Measurements from ENCODE around the gene TADA2B. TPM values are rescaled to one million over a fixed set of nuclear protein-coding genes. Genes with fewer than 3 reads are reported as not detected.

Gene TADA2B
- polyA plus RNA-seq, 3 donors, result 2.0 to 10.2 (median 2.6) TPM

DNA sequence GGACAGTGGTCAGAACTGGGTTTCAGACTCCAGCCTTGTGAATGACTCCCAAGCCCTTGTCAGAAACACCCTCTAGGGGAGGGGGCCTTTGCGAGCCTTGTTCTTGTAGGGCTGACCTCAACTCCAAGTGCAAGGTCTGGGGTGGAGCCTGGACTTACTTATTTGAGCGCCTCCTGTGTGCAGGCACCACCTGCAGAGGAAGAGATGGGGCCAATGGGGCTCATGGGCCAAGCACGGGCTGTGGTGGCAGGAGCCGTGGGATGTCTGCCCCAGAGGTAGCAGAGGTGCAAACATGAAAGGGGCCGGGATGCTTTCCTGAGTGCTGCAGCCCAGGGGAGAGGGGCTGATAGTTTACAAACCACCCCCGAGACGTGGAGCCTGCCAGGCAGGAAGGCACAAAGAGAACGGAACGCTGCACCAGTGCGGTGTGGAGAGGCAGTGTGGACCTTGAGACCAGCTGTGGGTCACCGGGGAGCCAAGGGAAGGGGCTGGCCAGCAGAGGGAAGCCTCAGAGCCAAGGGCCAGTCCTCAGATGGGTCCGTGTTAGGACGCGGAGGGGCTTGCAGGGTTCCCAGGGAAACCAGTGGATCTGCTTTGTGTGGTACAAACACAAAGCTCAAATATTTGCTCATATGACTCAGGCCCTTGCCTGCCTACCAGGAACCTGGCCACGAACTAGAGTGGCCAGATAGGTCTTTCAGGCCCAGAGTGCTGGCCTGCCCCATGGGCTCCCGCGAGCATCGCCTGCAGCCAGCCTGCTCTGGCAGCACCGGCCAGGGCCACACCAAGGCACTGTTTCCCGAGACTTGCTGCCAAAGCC is 8.7 kb upstream of the TADA2B start:
- Histone ChIP-seq H3K4me3 (replicated peaks in 1 of 3; ENCODE audit: low read depth in 2 of 3, low read length in 3 of 3) (no peak overlapping the region), H3K79me2 (ENCODE audit: insufficient read depth, low read length) (no peaks in the 10 kb centered on the region), H2AFZ (ENCODE audit: insufficient read depth, low read depth, low read length, poor library complexity, severe bottlenecking) (no peak overlapping the region), H3K9ac (ENCODE audit: insufficient read depth, low read length, poor library complexity, severe bottlenecking) (no peak overlapping the region), H3K9me3 (replicated peaks in 1 of 2; ENCODE audit: control insufficient read depth in 1 of 2, insufficient read depth in 1 of 2, low read length in 2 of 2) (no peaks in the 10 kb centered on the region), H3K27me3 (ENCODE audit: control insufficient read depth in 2 of 2, insufficient read depth in 2 of 2, low read length in 2 of 2) (no peaks in the 10 kb centered on the region), H3K4me1 (ENCODE audit: control insufficient read depth in 1 of 2, insufficient read depth in 2 of 2, low read length in 2 of 2) (no peaks in the 10 kb centered on the region), H3K36me3 (replicated peaks in 1 of 2; ENCODE audit: control insufficient read depth in 1 of 2, insufficient read depth in 2 of 2, low read length in 2 of 2) (peaks cover 31 to 40% of the 10 kb centered on the region in 2 donors), H3K4me2 (replicated peaks; ENCODE audit: extremely low read depth, low read length, poor library complexity, severe bottlenecking) (no peak overlapping the region), H4K20me1 (ENCODE audit: insufficient read depth, low read length) (peaks cover 33% of the 10 kb centered on the region), H3K27ac (ENCODE audit: low read depth in 1 of 2, low read length in 2 of 2) (no peak overlapping the region)
- 89% methylated on average over 19 of the region's 20 CpGs for WGBS (ENCODE audit: insufficient coverage)
- DNase-seq, result no peak
- Mint-ChIP-seq H3K9me3 (peaks cover 0 to 4% (median 0%) of the 10 kb centered on the region in 7 donors), H3K36me3 (peaks cover 36 to 38% of the 10 kb centered on the region in 2 donors), H3K27me3 (ENCODE audit: low read depth in 3 of 3) (peaks cover 0 to 2% (median 1%) of the 10 kb centered on the region in 3 donors), H3K4me1 (peaks cover 3% of the 10 kb centered on the region), H3K4me3 (no peak overlapping the region), H3K27ac (peak overlapping the region in 2 of 7 donors; percentile 62 to 63)
- no peak for TF ChIP-seq CTCF (IDR thresholded peaks at IDR 0.05)
- intact Hi-C loops (cut with micrococcal nuclease), result loop anchor here in 1 of 2 donors (5.0 kb wide), 1 partner anchor 37 kb away; no protein-coding TSS in a partner anchor

DNA sequence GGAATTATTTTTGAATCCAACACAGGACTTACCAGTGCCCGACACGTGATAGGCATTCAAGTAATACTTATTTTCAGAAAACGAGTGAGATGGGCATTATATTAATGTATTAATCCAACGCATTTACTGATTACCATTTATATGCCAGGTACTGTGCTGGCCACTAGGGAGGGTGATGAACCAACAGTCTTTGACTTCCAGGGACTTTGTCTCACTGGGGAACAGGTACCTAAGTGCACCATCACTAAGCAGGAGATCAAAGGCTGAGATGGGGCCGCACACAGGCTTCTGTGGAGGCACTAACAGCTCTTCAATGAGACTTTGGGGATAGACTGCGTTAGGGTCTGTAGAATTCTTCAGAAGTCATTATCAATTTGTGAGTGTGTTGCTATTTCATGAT is 5.7 kb upstream of the TADA2B start:
- H3K36me3 Mint-ChIP-seq, result peaks cover 8 to 9% of the 10 kb centered on the region in 2 donors
- H2AFZ ChIP-seq (ENCODE audit: insufficient read depth, low read depth, low read length, poor library complexity, severe bottlenecking), result no peak overlapping the region
- peaks cover 25% of the 10 kb centered on the region for H3K4me1 Mint-ChIP-seq
- H4K20me1 ChIP-seq (ENCODE audit: insufficient read depth, low read length), result peaks cover 16% of the 10 kb centered on the region
- no peaks in the 10 kb centered on the region for H3K9me3 ChIP-seq (replicated peaks in 1 of 2; ENCODE audit: control insufficient read depth in 1 of 2, insufficient read depth in 1 of 2, low read length in 2 of 2)
- no peak overlapping the region for H3K4me3 ChIP-seq (replicated peaks in 1 of 3; ENCODE audit: low read depth in 2 of 3, low read length in 3 of 3)
- no peaks in the 10 kb centered on the region for H3K79me2 ChIP-seq (ENCODE audit: insufficient read depth, low read length)
- peaks cover 0 to 6% (median 0%) of the 10 kb centered on the region in 3 donors for H3K27me3 Mint-ChIP-seq (ENCODE audit: low read depth in 3 of 3)
- WGBS (ENCODE audit: insufficient coverage), result no CpG with 5 or more reads among the region's 6 CpGs
- no peak for DNase-seq
- H3K27ac ChIP-seq (ENCODE audit: low read depth in 1 of 2, low read length in 2 of 2), result no peak overlapping the region
- no peak overlapping the region for H3K9ac ChIP-seq (ENCODE audit: insufficient read depth, low read length, poor library complexity, severe bottlenecking)
- TF ChIP-seq CTCF (IDR thresholded peaks at IDR 0.05), result no peak
- no peaks in the 10 kb centered on the region for H3K27me3 ChIP-seq (ENCODE audit: control insufficient read depth in 2 of 2, insufficient read depth in 2 of 2, low read length in 2 of 2)
- H3K9me3 Mint-ChIP-seq, result peaks cover 0 to 3% (median 0%) of the 10 kb centered on the region in 7 donors
- H3K4me1 ChIP-seq (ENCODE audit: control insufficient read depth in 1 of 2, insufficient read depth in 2 of 2, low read length in 2 of 2), result peaks cover 21 to 22% of the 10 kb centered on the region in 2 donors
- intact Hi-C loops (cut with micrococcal nuclease), result loop anchor here in 1 of 2 donors (5.0 kb wide), 1 partner anchor 40 kb away; no protein-coding TSS in a partner anchor
- no peak overlapping the region for H3K4me3 Mint-ChIP-seq
- no peak overlapping the region for H3K4me2 ChIP-seq (replicated peaks; ENCODE audit: extremely low read depth, low read length, poor library complexity, severe bottlenecking)
- H3K27ac Mint-ChIP-seq, result no peak overlapping the region
- H3K36me3 ChIP-seq (replicated peaks in 1 of 2; ENCODE audit: control insufficient read depth in 1 of 2, insufficient read depth in 2 of 2, low read length in 2 of 2), result peaks cover 3 to 11% of the 10 kb centered on the region in 2 donors
